Fibroblast of lung (primary cell): ENCODE measurements around the gene DENND1A. TPM values are rescaled to one million over a fixed set of nuclear protein-coding genes. Genes with fewer than 3 reads are reported as not detected.

Experiments used
- DNase-seq, 2 donors: peaks; one replicate each; pipeline versions ENCODE4 v3.0.0 to v3.0.0-alpha.2; 2010; ENCODE audit warnings: low read depth in 2 of 2
- H2AFZ ChIP-seq: 2 replicates; pipeline ENCODE4 v1.5.1; 2012; ENCODE audit warnings: low read length, control low read depth, inconsistent platforms
- H3K27ac ChIP-seq: 2 replicates; pipeline ENCODE4 v1.5.1; 2011; ENCODE audit warnings: low read length, control low read depth; ENCODE audit not compliant: insufficient read depth
- H3K27me3 ChIP-seq: 2 replicates; pipeline ENCODE4 v1.5.1; 2011; ENCODE audit warnings: mild to moderate bottlenecking, low read length; ENCODE audit not compliant: control insufficient read depth, insufficient read depth
- H3K36me3 ChIP-seq: 2 replicates; pipeline ENCODE4 v1.5.1; 2011; ENCODE audit warnings: low read length; ENCODE audit not compliant: control insufficient read depth, insufficient read depth
- H3K4me1 ChIP-seq: 2 replicates; pipeline ENCODE4 v1.5.1; 2011; ENCODE audit warnings: low read length; ENCODE audit not compliant: control insufficient read depth, insufficient read depth; ENCODE audit errors: extremely low read depth
- H3K4me2 ChIP-seq: 2 replicates; pipeline ENCODE4 v1.5.1; 2011; ENCODE audit warnings: low read length, control low read depth; ENCODE audit not compliant: insufficient read depth; ENCODE audit errors: extremely low read depth
- H3K4me3 ChIP-seq, 4 experiments: fragments of 200-600 bp in 1 of 4; sonication (generic) in 1 of 4; replicated peaks in 1 of 4; 2 replicates each; pipeline ENCODE4 v1.5.1; 2011 to 2016; ENCODE audit warnings: low read length in 4 of 4, low read depth in 3 of 4, mild to moderate bottlenecking in 3 of 4, control low read depth in 2 of 4, inconsistent platforms in 1 of 4, mixed read lengths in 1 of 4; ENCODE audit not compliant: insufficient read depth in 1 of 4; ENCODE audit errors: control extremely low read depth in 1 of 4
- H3K79me2 ChIP-seq: 2 replicates; pipeline ENCODE4 v1.5.1; 2012; ENCODE audit warnings: mild to moderate bottlenecking, low read length, inconsistent platforms; ENCODE audit not compliant: control insufficient read depth, insufficient read depth
- H3K9ac ChIP-seq: 2 replicates; pipeline ENCODE4 v1.5.1; 2011; ENCODE audit warnings: mild to moderate bottlenecking, low read length, control low read depth; ENCODE audit not compliant: insufficient read depth
- H3K9me3 ChIP-seq: 2 replicates; pipeline ENCODE4 v1.5.1; 2012; ENCODE audit warnings: low read depth, low read length; ENCODE audit not compliant: control insufficient read depth, insufficient read depth
- H4K20me1 ChIP-seq: 2 replicates; pipeline ENCODE4 v1.5.1; 2011; ENCODE audit warnings: low read length; ENCODE audit not compliant: control insufficient read depth, insufficient read depth; ENCODE audit errors: extremely low read depth
- CTCF ChIP-seq, 2 donors: IDR thresholded peaks in 1 of 2; conservative IDR thresholded peaks in 1 of 2; 1 replicate in 1 of 2; 2 replicates in 1 of 2; pipeline ENCODE4 v1.5.1; 2011 to 2012; ENCODE audit warnings: low read length in 2 of 2, control low read depth in 1 of 2, inconsistent platforms in 1 of 2, low read depth in 1 of 2, mild to moderate bottlenecking in 1 of 2
- EZH2 ChIP-seq: IDR thresholded peaks from 2 replicates; pipeline ENCODE4 v1.5.1; 2012; ENCODE audit warnings: low read length, control low read depth, mild to moderate bottlenecking; ENCODE audit errors: missing control alignments
- polyA plus RNA-seq, 2 donors: library from polyadenylated mRNA; depleted of rRNA in 1 of 2; stranded (reverse) in 1 of 2; unstranded in 1 of 2; fragments of >200 nt; gene quantifications; 2 replicates each; pipeline ENCODE4 v1.2.1, GENCODE V29; 2011 to 2012; ENCODE audit warnings: missing spikeins in 1 of 2
- total RNA-seq: library from RNA; depleted of rRNA; stranded (reverse); fragments of >200 nt; gene quantifications from 2 replicates; pipeline ENCODE4 v1.2.1, GENCODE V29; 2014

DENND1A gene
- total and polyA plus RNA-seq, 2 donors (not counting 1 experiment from before 2014, with no cell fraction given) = 13.0 to 18.3 TPM

GRCh38 chr9:123727332-123727731 is 202.6 kb downstream of the DENND1A start:
- Histone ChIP-seq H3K4me2 (no peak overlapping the region), H3K4me1 (no peaks in the 10 kb centered on the region), H3K79me2 (no peaks in the 10 kb centered on the region), H3K9me3 (no peaks in the 10 kb centered on the region), H3K9ac (no peak overlapping the region), H2AFZ (no peak overlapping the region), H3K27me3 (no peaks in the 10 kb centered on the region), H3K36me3 (no peaks in the 10 kb centered on the region), H4K20me1 (no peaks in the 10 kb centered on the region), H3K27ac (no peak overlapping the region), H3K4me3 (no peak overlapping the region)
- DNase-seq = peak in 1 of 2 donors; percentile 58
- TF ChIP-seq EZH2 (no peak), CTCF (conservative IDR thresholded peaks at IDR 0.05 in 1 of 2, IDR thresholded peaks at IDR 0.05 in 1 of 2; ENCODE audit: low read depth in 1 of 2, low read length in 2 of 2) (no peak)

GRCh38 chr9:123725389-123725788 is 204.5 kb downstream of the DENND1A start:
- no peak for TF ChIP-seq EZH2
- no peak for TF ChIP-seq CTCF (conservative IDR thresholded peaks at IDR 0.05 in 1 of 2, IDR thresholded peaks at IDR 0.05 in 1 of 2; ENCODE audit: low read depth in 1 of 2, low read length in 2 of 2)
- Histone ChIP-seq H3K4me1 (no peaks in the 10 kb centered on the region), H3K9me3 (no peaks in the 10 kb centered on the region), H3K9ac (no peak overlapping the region), H2AFZ (no peak overlapping the region), H3K27me3 (no peaks in the 10 kb centered on the region), H3K27ac (no peak overlapping the region), H3K4me2 (no peak overlapping the region), H4K20me1 (no peaks in the 10 kb centered on the region), H3K36me3 (no peaks in the 10 kb centered on the region), H3K79me2 (no peaks in the 10 kb centered on the region), H3K4me3 (no peak overlapping the region)
- DNase-seq = peak; percentile 32 to 41

GRCh38 chr9:123724211-123724796 is 205.6 kb downstream of the DENND1A start:
- H3K4me1 ChIP-seq = no peaks in the 10 kb centered on the region
- no peaks in the 10 kb centered on the region for H3K9me3 ChIP-seq
- no peaks in the 10 kb centered on the region for H3K79me2 ChIP-seq
- H4K20me1 ChIP-seq = no peaks in the 10 kb centered on the region
- H3K27ac ChIP-seq = no peak overlapping the region
- TF ChIP-seq CTCF (conservative IDR thresholded peaks at IDR 0.05 in 1 of 2, IDR thresholded peaks at IDR 0.05 in 1 of 2; ENCODE audit: low read depth in 1 of 2, low read length in 2 of 2) (peak; percentile 27 to 34), EZH2 (no peak)
- H3K4me3 ChIP-seq = no peak overlapping the region
- no peak overlapping the region for H2AFZ ChIP-seq
- no peak overlapping the region for H3K9ac ChIP-seq
- no peaks in the 10 kb centered on the region for H3K27me3 ChIP-seq
- peak; percentile 44 to 67 for DNase-seq
- no peaks in the 10 kb centered on the region for H3K36me3 ChIP-seq
- no peak overlapping the region for H3K4me2 ChIP-seq
